Neural cell (in vitro differentiated cells): ENCODE data around the gene ANO8.

Experiments used
- EZH2 ChIP-seq: fragments of 200-600, 300-800 bp; shearing (Covaris generic), sonication (generic); IDR thresholded peaks from 2 replicates; pipeline ENCODE4 v1.6.1; 2014; ENCODE audit warnings: antibody characterized with exemption, low read length, borderline replicate concordance, mild to moderate bottlenecking; ENCODE audit not compliant: insufficient read depth, poor library complexity, severe bottlenecking
- MXI1 ChIP-seq: fragments of 450-650 bp; conservative IDR thresholded peaks from 2 replicates; pipeline ENCODE4 v1.6.1; 2014; ENCODE audit warnings: antibody characterized with exemption, mild to moderate bottlenecking; ENCODE audit not compliant: poor library complexity, severe bottlenecking
- POLR2AphosphoS5 ChIP-seq: IDR thresholded peaks from 2 replicates; pipeline ENCODE4 v1.6.1; 2012
- RAD21 ChIP-seq: fragments of 450-650 bp; conservative IDR thresholded peaks from 2 replicates; pipeline ENCODE4 v1.6.1; 2014; ENCODE audit warnings: antibody characterized with exemption, mild to moderate bottlenecking, moderate library complexity
- SMC3 ChIP-seq: fragments of 450-650 bp; conservative IDR thresholded peaks from 2 replicates; pipeline ENCODE4 v1.6.1; 2014; ENCODE audit warnings: antibody characterized with exemption, mild to moderate bottlenecking, moderate library complexity; ENCODE audit not compliant: poor library complexity
- TAF1 ChIP-seq: IDR thresholded peaks from 2 replicates; pipeline ENCODE4 v1.6.1; 2012; ENCODE audit warnings: low read depth
- TF ChIP-seq, protein P1 (sequence below): fragments of 450-650 bp; IDR thresholded peaks from 2 replicates; pipeline ENCODE4 v1.5.1; 2014; ENCODE audit warnings: antibody characterized with exemption, mild to moderate bottlenecking, moderate library complexity; ENCODE audit not compliant: poor library complexity, severe bottlenecking
- TF ChIP-seq, protein P2 (sequence below): IDR thresholded peaks from 2 replicates; pipeline ENCODE4 v1.6.1; 2012; ENCODE audit warnings: borderline replicate concordance

DNA sequence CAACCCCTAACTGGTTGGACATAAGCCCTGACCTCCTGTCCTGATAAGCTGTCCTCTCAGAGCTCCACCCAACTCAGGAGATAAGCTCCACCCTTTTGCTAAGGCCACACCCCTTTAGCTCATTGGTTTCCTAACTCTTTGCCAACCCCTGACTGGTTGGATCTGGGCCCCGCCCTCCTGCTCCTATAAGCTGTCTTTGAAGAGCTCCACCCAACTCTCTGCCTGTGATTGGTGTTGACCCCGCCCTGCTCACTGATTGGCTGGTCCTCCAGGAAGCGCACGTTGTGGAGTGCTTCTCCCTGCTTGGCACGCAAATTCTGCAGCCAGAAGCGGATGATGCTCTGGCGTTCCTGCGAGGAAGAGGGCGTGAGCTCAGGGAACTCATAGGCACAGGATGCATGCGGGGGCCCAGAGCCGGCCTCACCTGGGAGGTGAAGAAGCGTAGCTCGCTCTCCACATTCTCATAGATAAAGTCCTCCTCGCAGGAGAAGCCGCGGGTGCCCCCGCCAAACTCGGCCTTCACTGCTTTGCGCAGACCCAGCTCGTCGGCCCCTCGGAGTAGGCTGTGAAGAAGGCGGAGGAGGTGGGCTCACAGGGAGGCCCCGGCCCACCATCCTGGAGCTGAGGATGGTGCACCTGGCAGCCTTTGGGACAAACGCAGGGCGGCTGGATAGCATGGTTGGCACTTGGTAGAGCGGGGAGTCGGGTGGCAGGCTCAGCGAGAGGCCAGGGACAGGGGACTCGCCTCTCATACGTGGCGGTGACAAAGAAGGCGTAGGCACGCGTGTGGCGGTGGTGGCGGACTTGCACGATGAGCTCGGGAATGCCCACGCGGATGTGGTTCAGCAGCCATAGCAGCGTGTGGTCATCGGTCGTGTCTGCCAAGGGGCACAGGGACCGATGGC is 1.7 kb downstream of the ANO8 start:
- TF ChIP-seq POLR2AphosphoS5 (no peak), EZH2 (no peak), MXI1 (no peak), TAF1 (no peak), RAD21 (no peak), SMC3 (no peak)
- TF ChIP-seq, protein P1, sequence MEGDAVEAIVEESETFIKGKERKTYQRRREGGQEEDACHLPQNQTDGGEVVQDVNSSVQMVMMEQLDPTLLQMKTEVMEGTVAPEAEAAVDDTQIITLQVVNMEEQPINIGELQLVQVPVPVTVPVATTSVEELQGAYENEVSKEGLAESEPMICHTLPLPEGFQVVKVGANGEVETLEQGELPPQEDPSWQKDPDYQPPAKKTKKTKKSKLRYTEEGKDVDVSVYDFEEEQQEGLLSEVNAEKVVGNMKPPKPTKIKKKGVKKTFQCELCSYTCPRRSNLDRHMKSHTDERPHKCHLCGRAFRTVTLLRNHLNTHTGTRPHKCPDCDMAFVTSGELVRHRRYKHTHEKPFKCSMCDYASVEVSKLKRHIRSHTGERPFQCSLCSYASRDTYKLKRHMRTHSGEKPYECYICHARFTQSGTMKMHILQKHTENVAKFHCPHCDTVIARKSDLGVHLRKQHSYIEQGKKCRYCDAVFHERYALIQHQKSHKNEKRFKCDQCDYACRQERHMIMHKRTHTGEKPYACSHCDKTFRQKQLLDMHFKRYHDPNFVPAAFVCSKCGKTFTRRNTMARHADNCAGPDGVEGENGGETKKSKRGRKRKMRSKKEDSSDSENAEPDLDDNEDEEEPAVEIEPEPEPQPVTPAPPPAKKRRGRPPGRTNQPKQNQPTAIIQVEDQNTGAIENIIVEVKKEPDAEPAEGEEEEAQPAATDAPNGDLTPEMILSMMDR = no peak
- TF ChIP-seq, protein P2, sequence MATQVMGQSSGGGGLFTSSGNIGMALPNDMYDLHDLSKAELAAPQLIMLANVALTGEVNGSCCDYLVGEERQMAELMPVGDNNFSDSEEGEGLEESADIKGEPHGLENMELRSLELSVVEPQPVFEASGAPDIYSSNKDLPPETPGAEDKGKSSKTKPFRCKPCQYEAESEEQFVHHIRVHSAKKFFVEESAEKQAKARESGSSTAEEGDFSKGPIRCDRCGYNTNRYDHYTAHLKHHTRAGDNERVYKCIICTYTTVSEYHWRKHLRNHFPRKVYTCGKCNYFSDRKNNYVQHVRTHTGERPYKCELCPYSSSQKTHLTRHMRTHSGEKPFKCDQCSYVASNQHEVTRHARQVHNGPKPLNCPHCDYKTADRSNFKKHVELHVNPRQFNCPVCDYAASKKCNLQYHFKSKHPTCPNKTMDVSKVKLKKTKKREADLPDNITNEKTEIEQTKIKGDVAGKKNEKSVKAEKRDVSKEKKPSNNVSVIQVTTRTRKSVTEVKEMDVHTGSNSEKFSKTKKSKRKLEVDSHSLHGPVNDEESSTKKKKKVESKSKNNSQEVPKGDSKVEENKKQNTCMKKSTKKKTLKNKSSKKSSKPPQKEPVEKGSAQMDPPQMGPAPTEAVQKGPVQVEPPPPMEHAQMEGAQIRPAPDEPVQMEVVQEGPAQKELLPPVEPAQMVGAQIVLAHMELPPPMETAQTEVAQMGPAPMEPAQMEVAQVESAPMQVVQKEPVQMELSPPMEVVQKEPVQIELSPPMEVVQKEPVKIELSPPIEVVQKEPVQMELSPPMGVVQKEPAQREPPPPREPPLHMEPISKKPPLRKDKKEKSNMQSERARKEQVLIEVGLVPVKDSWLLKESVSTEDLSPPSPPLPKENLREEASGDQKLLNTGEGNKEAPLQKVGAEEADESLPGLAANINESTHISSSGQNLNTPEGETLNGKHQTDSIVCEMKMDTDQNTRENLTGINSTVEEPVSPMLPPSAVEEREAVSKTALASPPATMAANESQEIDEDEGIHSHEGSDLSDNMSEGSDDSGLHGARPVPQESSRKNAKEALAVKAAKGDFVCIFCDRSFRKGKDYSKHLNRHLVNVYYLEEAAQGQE = no peak
